Left kidney (tissue), 2 donors: ENCODE measurements around the gene CORO7. TPM values are rescaled to one million over a fixed set of nuclear protein-coding genes. Genes with fewer than 3 reads are reported as not detected.

ENCODE experiments used
- DNase-seq: peaks from one replicate; pipeline ENCODE4 v3.0.0-alpha.2; 2013
- polyA plus RNA-seq: library from polyadenylated mRNA; unstranded; fragments of 120-200 nt; gene quantifications from one replicate; pipeline ENCODE4 v1.2.1, GENCODE V29; 2013; ENCODE audit not compliant: insufficient read length

The CORO7 gene
- polyA plus RNA-seq, 1 donor, result 20.3 TPM

DNA sequence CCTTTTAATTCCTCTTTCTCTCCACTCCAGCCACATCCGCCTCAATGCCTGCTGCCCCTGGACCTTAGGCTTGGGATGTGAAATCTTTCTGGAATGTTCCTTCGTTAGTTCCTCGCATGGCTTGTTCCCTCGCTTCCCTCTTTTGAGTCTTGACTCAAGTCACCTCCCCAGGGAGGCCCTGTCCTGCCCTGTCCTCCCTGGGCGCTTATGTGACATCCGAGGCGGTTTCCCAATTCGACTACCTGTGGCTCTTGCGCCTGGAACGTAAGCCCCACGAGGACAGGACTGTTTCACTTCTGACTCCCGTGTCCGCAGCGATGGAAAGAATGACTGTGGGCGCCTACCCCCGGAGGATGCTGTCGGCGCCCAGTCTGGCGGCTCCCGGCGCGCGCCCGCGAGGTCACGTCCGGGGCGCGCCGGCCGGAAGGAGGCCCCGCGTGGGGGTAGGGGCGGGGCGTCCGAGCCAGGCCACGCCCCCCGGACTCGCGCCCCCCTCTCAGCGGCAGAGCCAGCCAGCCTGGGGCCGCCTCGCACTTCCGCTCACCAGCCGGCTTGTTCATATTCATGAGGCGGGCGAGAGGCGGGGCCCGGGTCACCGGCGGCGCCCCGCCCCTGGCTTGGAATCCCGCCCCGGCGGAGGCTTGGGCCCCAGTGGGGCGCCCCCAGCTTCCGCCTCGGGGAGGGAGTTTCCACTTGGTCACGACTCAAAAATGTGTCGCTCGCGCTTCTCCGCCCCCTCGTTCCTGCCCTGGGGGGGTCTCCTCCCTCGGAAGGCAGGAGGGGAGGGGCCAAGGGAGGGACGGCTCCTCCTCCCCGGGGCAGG lies 109.0 kb downstream of the CORO7 start:
- DNase-seq, result peak; percentile 92

GRCh38 chr16:4306470-4307214 lies 109.8 kb downstream of the CORO7 start:
- DNase-seq, result no peak

Other genes starting within 250 kb of the CORO7 start
- gene SRL, start 174.5 kb downstream of the CORO7 start, polyA plus RNA-seq, result 0.93 TPM
- gene TFAP4, start 143.6 kb downstream of the CORO7 start, polyA plus RNA-seq, result 16.4 TPM
- gene GLIS2, start 100.5 kb downstream of the CORO7 start, polyA plus RNA-seq, result 32.5 TPM
- gene PAM16, start 65.3 kb downstream of the CORO7 start, polyA plus RNA-seq, result 20.4 TPM
- gene VASN, start 44.7 kb downstream of the CORO7 start, polyA plus RNA-seq, result 30.1 TPM
- 39.7 TPM for gene DNAJA3, start 9.3 kb upstream of the CORO7 start, polyA plus RNA-seq
- 33.7 TPM for gene NMRAL1, start 58.0 kb upstream of the CORO7 start, polyA plus RNA-seq
- 38.6 TPM for gene HMOX2, start 59.8 kb upstream of the CORO7 start, polyA plus RNA-seq
- 28.4 TPM for gene CDIP1, start 122.2 kb upstream of the CORO7 start, polyA plus RNA-seq
- 0.33 TPM for gene C16orf96, start 139.7 kb upstream of the CORO7 start, polyA plus RNA-seq
- gene UBALD1, start 198.3 kb upstream of the CORO7 start, polyA plus RNA-seq, result 13.3 TPM
- 49.1 TPM for gene MGRN1, start 208.2 kb upstream of the CORO7 start, polyA plus RNA-seq